ENCODE measurements around the gene S100A6.
"Not testable (repeated sequence)": the region's sequence is repeated elsewhere in the genome, so short reads cannot be mapped to it uniquely, and the experiment has no call there.

Gene S100A6

GRCh38 chr1:153535242-153536011 lies at the start of gene S100A6:
S100A6 (minus strand) TSS chr1:153535991; CDS start chr1:153535339, 652 bp downstream.
- DNase-seq: peak in 3 of 10 donors; percentile 25 to 89 (median 69)
- intact Hi-C loops (cut with DNase I): no loop called here

- DNase-seq: no peak
Measured at GRCh38 chr1:153585006-153585405, 49.2 kb upstream of the S100A6 start.

DNA sequence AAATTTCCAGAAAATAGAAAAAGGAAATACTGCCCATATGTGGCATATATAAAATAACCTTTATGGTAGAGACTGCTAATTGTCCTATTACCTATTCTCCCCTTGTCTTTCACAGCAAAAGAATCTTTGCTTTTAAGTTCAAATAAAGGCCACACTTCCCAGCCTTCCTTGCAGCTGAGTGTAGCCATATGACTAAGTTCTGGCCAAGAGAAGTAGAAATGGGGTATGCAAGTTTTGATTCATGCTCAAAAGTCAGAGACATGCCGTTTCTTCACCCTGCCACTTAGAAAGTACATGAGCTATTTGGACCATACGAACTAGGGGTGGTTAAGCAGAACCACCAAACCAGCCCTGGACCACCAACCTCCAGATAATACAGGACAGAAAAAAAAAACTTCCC lies 48.2 kb upstream of the S100A6 start:
- no peak for DNase-seq
- intact Hi-C loops (cut with DNase I): no loop called here

More at GRCh38 chr1:153585006-153585405, 49.2 kb upstream of the S100A6 start:
- intact Hi-C loops (cut with DNase I): no loop called here

- peak in 1 of 10 donors; percentile 15 for DNase-seq
- intact Hi-C loops (cut with DNase I): not testable (repeated sequence)
Measured at GRCh38 chr1:153583514-153583913, 47.7 kb upstream of the S100A6 start.

DNA sequence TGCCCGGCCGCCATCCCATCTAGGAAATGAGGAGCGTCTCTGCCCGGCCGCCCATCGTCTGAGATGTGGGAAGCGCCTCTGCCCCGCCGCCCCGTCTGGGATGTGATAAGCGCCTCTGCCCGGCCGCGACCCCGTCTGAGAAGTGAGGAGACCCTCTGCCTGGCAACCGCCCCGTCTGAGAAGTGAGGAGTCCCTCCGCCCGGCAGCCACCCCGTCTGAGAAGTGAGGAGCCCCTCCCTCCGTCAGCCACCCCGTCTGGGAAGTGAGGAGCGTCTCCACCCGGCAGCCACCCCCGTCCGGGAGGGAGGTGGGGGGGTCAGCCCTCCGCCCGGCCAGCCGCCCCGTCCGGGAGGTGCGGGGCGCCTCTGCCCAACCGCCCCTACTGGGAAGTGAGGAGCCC lies 47.0 kb upstream of the S100A6 start:
- DNase-seq: peak in 1 of 10 donors; percentile 81
- intact Hi-C loops (cut with DNase I): not testable (repeated sequence)

DNA sequence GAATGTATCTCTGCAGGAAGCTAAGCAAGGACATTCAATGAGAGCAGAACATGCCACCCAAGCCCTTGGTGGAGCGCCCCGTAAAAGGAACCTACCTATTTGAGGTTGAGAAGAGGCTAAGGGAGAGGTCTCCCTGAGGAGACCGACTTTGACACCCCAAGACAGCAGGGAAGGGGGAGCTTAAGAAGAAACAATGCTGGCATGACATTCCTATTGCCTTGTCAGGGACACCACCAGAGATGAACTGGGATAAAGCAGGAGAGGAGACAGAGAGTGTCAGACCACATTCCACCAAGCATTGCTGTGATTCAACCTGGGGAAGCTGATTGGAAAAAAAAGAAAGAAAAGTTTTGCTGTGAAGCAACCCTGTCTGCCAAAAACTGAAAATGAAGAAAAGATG lies 43.1 kb upstream of the S100A6 start:
- peak in 1 of 10 donors; percentile 43 for DNase-seq
- intact Hi-C loops (cut with DNase I): no loop called here

DNA sequence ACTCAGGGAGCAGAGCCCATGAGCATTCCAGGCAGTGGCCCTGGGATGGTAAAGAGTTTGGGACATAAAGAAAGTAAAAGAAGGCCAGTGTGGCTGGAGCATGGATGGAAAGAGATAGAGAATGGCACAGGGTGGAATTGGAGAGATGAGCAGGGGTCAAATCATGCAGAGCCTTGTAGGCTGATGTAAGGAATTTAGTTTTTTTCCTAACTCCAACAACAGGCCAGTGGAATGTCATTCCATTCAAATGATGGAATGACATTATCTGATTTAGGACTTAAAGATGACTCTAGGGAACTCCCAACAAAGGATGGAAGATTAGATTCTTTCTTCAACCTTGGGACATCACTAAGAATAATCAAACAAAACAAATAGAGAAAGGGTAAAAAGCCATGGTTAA lies 42.7 kb upstream of the S100A6 start:
- no peak for DNase-seq
- intact Hi-C loops (cut with DNase I): no loop called here

GRCh38 chr1:153577624-153578051 lies 41.8 kb upstream of the S100A6 start:
- intact Hi-C loops (cut with DNase I): no loop called here
- peak in 2 of 10 donors; percentile 40 to 81 for DNase-seq

- intact Hi-C loops (cut with DNase I): no loop called here
- no peak for DNase-seq
Measured at GRCh38 chr1:153577138-153577537, 41.3 kb upstream of the S100A6 start.

GRCh38 chr1:153575497-153575896 lies 39.7 kb upstream of the S100A6 start:
- DNase-seq; intact Hi-C loops (cut with DNase I): not testable (repeated sequence)

DNA sequence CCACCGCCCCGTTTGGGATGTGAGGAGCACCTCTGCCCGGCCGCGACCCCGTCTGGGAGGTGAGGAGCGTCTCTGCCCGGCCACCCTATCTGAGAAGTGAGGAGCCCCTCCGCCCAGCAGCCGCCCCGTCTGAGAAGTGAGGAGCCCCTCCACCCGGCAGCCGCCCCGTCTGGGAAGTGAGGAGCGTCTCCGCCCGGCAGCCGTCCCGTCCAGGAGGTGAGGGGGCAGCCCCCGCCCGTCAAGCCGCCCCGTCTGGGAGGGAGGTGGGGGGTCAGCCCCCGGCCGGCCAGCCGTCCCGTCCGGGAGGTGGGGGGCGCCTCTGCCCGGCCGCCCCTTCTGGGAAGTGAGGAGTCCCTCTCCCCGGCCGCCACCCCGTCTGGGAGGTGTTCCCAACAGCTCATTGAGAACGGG lies 39.3 kb upstream of the S100A6 start:
- intact Hi-C loops (cut with DNase I): not testable (repeated sequence)
- peak in 1 of 10 donors; percentile 77 for DNase-seq

DNA sequence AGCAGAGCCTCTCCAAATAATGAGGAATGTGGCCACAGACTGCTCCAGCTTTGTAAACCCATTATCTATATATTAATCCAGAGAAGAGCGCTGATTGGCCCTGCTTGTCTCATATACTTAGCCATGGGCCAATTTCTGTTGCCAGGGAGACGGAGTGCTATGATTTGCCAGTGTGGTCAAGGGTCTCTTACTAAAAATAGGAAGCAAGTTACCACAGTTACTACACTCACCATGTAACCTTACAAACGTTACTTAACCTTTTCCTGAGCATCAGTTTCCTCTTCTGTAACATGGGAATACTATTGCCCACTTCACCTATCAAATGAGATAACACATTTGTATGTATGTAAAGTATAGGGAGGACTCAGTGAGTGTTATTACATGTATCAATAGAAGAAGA lies 37.6 kb upstream of the S100A6 start:
- intact Hi-C loops (cut with DNase I): loop anchor here (2.0 to 5.0 kb wide), 4 partner anchors 54 to 174 kb away; partner anchors contain the start of genes ILF2, S100A1, S100A13 and SNAPIN
- no peak for DNase-seq

GRCh38 chr1:153572569-153573015 lies 36.8 kb upstream of the S100A6 start:
- intact Hi-C loops (cut with DNase I): loop anchor here (2.0 to 5.0 kb wide), 4 partner anchors 55 to 175 kb away; partner anchors contain the start of genes ILF2, S100A1, S100A13 and SNAPIN
- DNase-seq: peak; percentile 53 to 96 (median 82)

GRCh38 chr1:153571706-153572105 lies 35.9 kb upstream of the S100A6 start:
- intact Hi-C loops (cut with DNase I): loop anchor here (2.0 to 5.0 kb wide), 4 partner anchors 56 to 176 kb away; partner anchors contain the start of genes ILF2, S100A1, S100A13 and SNAPIN
- peak in 2 of 10 donors; percentile 23 to 78 for DNase-seq

DNA sequence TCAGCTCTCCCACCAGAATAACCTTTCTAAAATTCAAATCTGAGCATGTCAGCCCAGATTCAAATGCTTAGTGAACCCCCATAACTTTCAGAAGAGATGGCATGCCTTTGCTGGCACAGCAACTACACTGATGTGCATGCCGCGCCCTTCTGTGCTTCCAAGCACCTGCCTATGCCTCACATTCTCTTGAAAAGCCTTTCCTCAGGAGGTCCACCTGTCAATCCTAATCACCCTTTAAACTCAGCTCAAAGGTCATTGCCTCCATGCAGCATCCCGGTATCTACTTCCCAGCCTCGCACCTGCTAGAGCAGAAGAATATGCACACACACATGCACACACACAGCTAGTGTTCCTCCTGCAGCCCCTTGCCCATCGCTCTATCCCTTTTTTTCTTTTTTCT lies 35.1 kb upstream of the S100A6 start:
- peak in 1 of 10 donors; percentile 14 for DNase-seq
- intact Hi-C loops (cut with DNase I): loop anchor here (5.0 kb wide), 2 partner anchors 56 to 176 kb away; partner anchors contain the start of genes S100A1 and S100A13

DNA sequence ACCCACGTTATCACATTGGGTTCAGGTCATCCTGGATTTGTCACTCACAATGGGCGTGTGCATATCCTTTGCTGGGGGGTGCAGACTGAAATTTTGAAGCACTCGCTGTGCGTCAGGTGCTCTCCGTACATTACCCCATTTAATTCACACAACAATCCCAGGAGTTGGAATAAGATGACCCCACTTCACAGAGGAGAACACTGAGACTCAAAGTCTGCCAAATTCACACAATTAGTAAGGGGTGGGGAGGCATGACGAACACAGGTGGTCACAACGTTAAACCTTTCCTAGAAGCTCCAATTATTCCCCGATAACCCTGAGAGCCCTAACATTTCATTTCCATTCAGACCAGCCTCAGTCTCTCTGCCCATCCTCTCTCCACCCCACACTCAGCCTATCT lies 33.7 kb upstream of the S100A6 start:
- DNase-seq: peak in 1 of 10 donors; percentile 17
- intact Hi-C loops (cut with DNase I): loop anchor here (5.0 to 10.0 kb wide), 2 partner anchors 37 to 215 kb away; partner anchors contain the start of gene S100A9

- intact Hi-C loops (cut with DNase I): loop anchor here (1.0 to 10.0 kb wide), 3 partner anchors 36 to 214 kb away; partner anchors contain the start of gene S100A9
- peak; percentile 74 to 97 (median 85) for DNase-seq
Measured at GRCh38 chr1:153568367-153569099, 32.7 kb upstream of the S100A6 start.

GRCh38 chr1:153567621-153568366 lies 32.0 kb upstream of the S100A6 start:
- DNase-seq: peak in 1 of 10 donors; percentile 53
- intact Hi-C loops (cut with DNase I): loop anchor here (1.0 to 10.0 kb wide), 3 partner anchors 35 to 213 kb away; partner anchors contain the start of gene S100A9
